NCI-H1092 treated with DMSO at 0.1 percent for 48 hours (cell line): ENCODE results near the gene PIGC.

ENCODE experiments used
- DNase-seq: peaks from one replicate; lab custom pipeline; 2025; lab: John Stamatoyannopoulos, UW

Gene PIGC

GRCh38 chr1:172443666-172444453 lies at the start of gene PIGC:
TSS of gene PIGC (minus strand) at chr1:172444069. CDS start at chr1:172442622, 1,447 bp downstream.
- DNase-seq: peak; percentile 92

GRCh38 chr1:172492421-172492820 lies 48.6 kb upstream of the PIGC start:
- DNase-seq: no peak

- DNase-seq: no peak
These were observed 46.0 kb upstream of the PIGC start for GRCh38 chr1:172489847-172490246.

- DNase-seq: no peak
These were observed 44.5 kb upstream of the PIGC start for GRCh38 chr1:172488393-172488792.

- DNase-seq: no peak
These were observed 43.7 kb upstream of the PIGC start for GRCh38 chr1:172487550-172487949.

- no peak for DNase-seq
These were observed 43.1 kb upstream of the PIGC start for GRCh38 chr1:172486805-172487454.

- no peak for DNase-seq
These were observed 41.8 kb upstream of the PIGC start for GRCh38 chr1:172485626-172486025.

- DNase-seq: no peak
These were observed 40.4 kb upstream of the PIGC start for GRCh38 chr1:172484252-172484651.

GRCh38 chr1:172483448-172483847 lies 39.6 kb upstream of the PIGC start:
- no peak for DNase-seq

GRCh38 chr1:172482044-172482443 lies 38.2 kb upstream of the PIGC start:
- DNase-seq: no peak

- DNase-seq: no peak
These were observed 36.6 kb upstream of the PIGC start for GRCh38 chr1:172480431-172480830.

- no peak for DNase-seq
These were observed 34.6 kb upstream of the PIGC start for GRCh38 chr1:172478485-172478884.

GRCh38 chr1:172477741-172478140 lies 33.9 kb upstream of the PIGC start:
- DNase-seq: no peak

GRCh38 chr1:172477216-172477615 lies 33.3 kb upstream of the PIGC start:
- DNase-seq: no peak

- DNase-seq: no peak
These were observed 32.4 kb upstream of the PIGC start for GRCh38 chr1:172476218-172476811.

- no peak for DNase-seq
These were observed 30.0 kb upstream of the PIGC start for GRCh38 chr1:172473842-172474241.

GRCh38 chr1:172473302-172473701 lies 29.4 kb upstream of the PIGC start:
- DNase-seq: no peak

- no peak for DNase-seq
These were observed 28.6 kb upstream of the PIGC start for GRCh38 chr1:172472495-172472894.

- no peak for DNase-seq
These were observed 27.8 kb upstream of the PIGC start for GRCh38 chr1:172471666-172472065.

- DNase-seq: no peak
These were observed 26.3 kb upstream of the PIGC start for GRCh38 chr1:172470149-172470548.

GRCh38 chr1:172469717-172470116 lies 25.8 kb upstream of the PIGC start:
- no peak for DNase-seq

- DNase-seq: no peak
These were observed 24.4 kb upstream of the PIGC start for GRCh38 chr1:172468296-172468695.

- DNase-seq: no peak
These were observed 23.6 kb upstream of the PIGC start for GRCh38 chr1:172467446-172467845.
